ENCODE measurements around the gene GRAMD1B. TPM values are rescaled to one million over a fixed set of nuclear protein-coding genes. Genes with fewer than 3 reads are reported as not detected.

GRAMD1B gene
- total RNA-seq, 3 donors from 2014 or later, result 20.2 to 24.4 (median 23.7) TPM

- no peak for ATAC-seq
Observed at GRCh38 chr11:123548774-123549173, 118.7 kb downstream of the GRAMD1B start.

GRCh38 chr11:123549926-123550917 lies 120.2 kb downstream of the GRAMD1B start:
- DNase-seq (no peak), ATAC-seq (peak; percentile 46 to 78)
- Mint-ChIP-seq H3K4me1 (ENCODE audit: low read depth) (peaks cover 5% of the 10 kb centered on the region), H3K27me3 (ENCODE audit: low read depth) (no peaks in the 10 kb centered on the region), H3K4me3 (no peak overlapping the region), H3K36me3 (ENCODE audit: insufficient read depth) (no peaks in the 10 kb centered on the region), H3K9me3 (no peaks in the 10 kb centered on the region)

More at GRCh38 chr11:123548774-123549173, 118.7 kb downstream of the GRAMD1B start:
- H3K4me1 Mint-ChIP-seq (ENCODE audit: low read depth), result peaks cover 5% of the 10 kb centered on the region
- no peaks in the 10 kb centered on the region for H3K9me3 Mint-ChIP-seq
- no peaks in the 10 kb centered on the region for H3K27me3 Mint-ChIP-seq (ENCODE audit: low read depth)
- H3K36me3 Mint-ChIP-seq (ENCODE audit: insufficient read depth), result no peaks in the 10 kb centered on the region
- no peak for DNase-seq
- no peak overlapping the region for H3K4me3 Mint-ChIP-seq

DNA sequence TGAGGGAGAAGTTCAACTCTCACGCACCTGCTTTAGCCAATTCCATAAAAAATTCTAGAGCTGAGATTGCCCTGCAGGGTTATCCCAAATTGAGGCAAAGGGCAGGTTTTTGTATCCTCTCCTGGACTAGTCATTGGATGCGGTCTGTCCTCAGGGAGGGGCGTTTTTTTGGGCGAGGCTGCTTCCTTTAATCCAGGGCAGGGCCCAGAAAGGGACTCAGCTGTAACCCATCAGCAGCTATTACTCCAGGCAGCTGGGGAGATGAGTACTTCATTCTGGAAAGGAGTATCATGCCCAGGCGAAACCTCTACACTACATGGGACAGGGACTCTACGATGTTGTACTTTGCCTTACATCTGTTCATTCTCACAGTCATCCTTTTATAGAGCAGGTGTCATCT lies 121.0 kb downstream of the GRAMD1B start:
- Mint-ChIP-seq H3K4me3 (no peak overlapping the region), H3K36me3 (ENCODE audit: insufficient read depth) (no peaks in the 10 kb centered on the region), H3K4me1 (ENCODE audit: low read depth) (peaks cover 5% of the 10 kb centered on the region), H3K9me3 (no peaks in the 10 kb centered on the region), H3K27me3 (ENCODE audit: low read depth) (no peaks in the 10 kb centered on the region)
- ATAC-seq (no peak), DNase-seq (no peak)

- ATAC-seq (no peak), DNase-seq (no peak)
- Mint-ChIP-seq H3K9me3 (no peaks in the 10 kb centered on the region), H3K4me3 (no peak overlapping the region), H3K4me1 (ENCODE audit: low read depth) (peaks cover 8% of the 10 kb centered on the region), H3K36me3 (ENCODE audit: insufficient read depth) (no peaks in the 10 kb centered on the region), H3K27me3 (ENCODE audit: low read depth) (peaks cover 2% of the 10 kb centered on the region)
Observed at GRCh38 chr11:123556633-123557032, 126.6 kb downstream of the GRAMD1B start.

DNA sequence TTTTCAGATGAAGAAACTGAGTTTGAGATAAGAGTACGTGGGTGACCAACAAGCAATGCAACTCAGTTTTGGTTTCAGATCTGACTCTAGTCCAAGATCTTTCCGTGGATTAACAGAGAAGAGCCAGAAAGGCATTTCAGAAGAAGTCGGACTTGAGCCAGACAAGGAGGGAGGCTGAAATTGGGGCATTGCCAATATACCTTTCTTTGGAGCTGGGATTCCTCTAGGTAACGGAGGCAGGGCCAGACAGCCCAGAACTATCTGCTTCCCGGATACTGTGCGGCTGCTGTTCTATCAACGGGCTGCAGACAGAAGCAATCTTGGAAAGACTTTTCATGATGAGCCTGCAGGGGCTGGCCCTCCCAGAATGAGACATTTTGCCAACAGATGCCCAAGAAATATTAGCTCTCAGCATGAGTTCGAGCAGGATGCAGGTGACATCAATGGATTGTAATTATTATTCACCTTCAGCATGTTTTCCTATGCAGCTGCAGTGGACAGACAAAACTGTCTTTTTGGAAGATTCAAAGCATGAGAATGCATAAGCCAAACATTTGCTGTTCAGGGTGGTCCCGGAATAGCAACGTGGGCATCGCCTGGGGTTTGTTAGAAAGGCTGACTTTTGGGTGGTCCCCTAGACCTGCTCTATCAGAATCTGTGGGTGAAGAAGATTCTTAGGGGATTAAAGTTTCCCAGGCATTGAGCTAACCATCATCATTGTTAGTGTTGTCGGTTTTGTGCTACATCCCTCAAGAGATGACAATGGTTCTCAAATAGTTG lies 128.7 kb downstream of the GRAMD1B start:
- H3K9me3 Mint-ChIP-seq, result no peaks in the 10 kb centered on the region
- H3K27me3 Mint-ChIP-seq (ENCODE audit: low read depth), result peaks cover 2% of the 10 kb centered on the region
- peaks cover 8% of the 10 kb centered on the region for H3K4me1 Mint-ChIP-seq (ENCODE audit: low read depth)
- no peaks in the 10 kb centered on the region for H3K36me3 Mint-ChIP-seq (ENCODE audit: insufficient read depth)
- no peak for ATAC-seq
- no peak overlapping the region for H3K4me3 Mint-ChIP-seq
- no peak for DNase-seq

DNA sequence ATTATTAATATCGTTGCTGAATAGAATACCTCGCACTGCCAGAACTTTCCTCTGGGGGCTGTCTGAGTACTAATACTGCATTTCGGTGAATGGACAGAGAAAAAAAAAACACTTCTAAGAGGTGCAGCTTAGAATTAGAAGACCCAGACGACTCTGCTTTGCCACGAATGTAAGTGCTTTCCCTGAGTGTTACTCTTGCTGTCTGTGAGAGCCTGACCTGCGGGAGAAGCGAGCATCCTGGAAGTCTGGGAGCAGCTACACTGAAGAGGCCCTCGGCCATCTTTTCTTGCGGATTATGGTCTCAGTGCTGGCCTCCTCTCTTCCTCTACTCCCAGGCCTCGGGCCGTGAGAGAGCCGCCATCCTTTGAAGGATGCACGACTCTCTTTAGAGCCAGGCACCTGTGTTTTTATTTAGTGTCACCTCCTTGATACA lies 129.5 kb downstream of the GRAMD1B start:
- Mint-ChIP-seq H3K36me3 (ENCODE audit: insufficient read depth) (no peaks in the 10 kb centered on the region), H3K4me3 (peak overlapping the region; percentile 78), H3K4me1 (ENCODE audit: low read depth) (peaks cover 8% of the 10 kb centered on the region), H3K27me3 (ENCODE audit: low read depth) (peaks cover 2% of the 10 kb centered on the region), H3K9me3 (no peaks in the 10 kb centered on the region)
- DNase-seq, result no peak
- ATAC-seq, result no peak

- peak; percentile 89 to 94 for ATAC-seq
- Mint-ChIP-seq H3K36me3 (ENCODE audit: insufficient read depth) (no peaks in the 10 kb centered on the region), H3K4me1 (ENCODE audit: low read depth) (peaks cover 8% of the 10 kb centered on the region), H3K9me3 (no peaks in the 10 kb centered on the region), H3K27me3 (ENCODE audit: low read depth) (peaks cover 2% of the 10 kb centered on the region), H3K4me3 (peak overlapping the region; percentile 78)
- DNase-seq, result no peak
Observed at GRCh38 chr11:123560006-123560405, 129.9 kb downstream of the GRAMD1B start.

DNA sequence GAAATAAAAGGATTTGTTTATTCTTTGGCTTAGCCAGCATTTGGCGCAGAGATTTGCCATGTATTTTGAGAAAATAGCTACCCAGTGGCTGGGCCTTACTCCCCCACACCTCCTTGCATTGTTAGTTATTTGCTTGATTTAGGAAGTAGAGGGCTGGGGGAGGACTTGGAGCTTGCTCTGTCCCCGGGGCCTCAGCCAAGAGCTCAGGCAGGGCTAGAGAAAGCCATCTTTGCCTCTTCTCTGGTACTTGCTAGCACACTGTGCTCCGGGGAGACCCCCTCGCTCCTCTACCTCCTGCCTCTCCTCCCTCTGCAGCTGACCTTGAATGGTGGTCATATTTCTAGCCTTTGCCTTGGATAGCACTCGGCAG lies 131.3 kb downstream of the GRAMD1B start:
- ATAC-seq (no peak), DNase-seq (no peak)
- peaks cover 8% of the 10 kb centered on the region for H3K4me1 Mint-ChIP-seq (ENCODE audit: low read depth)
- no peaks in the 10 kb centered on the region for H3K9me3 Mint-ChIP-seq
- no peaks in the 10 kb centered on the region for H3K36me3 Mint-ChIP-seq (ENCODE audit: insufficient read depth)
- H3K4me3 Mint-ChIP-seq, result no peak overlapping the region
- peaks cover 2% of the 10 kb centered on the region for H3K27me3 Mint-ChIP-seq (ENCODE audit: low read depth)

GRCh38 chr11:123562158-123562557 lies 132.1 kb downstream of the GRAMD1B start:
- no peak overlapping the region for H3K4me3 Mint-ChIP-seq
- no peak for DNase-seq
- ATAC-seq, result no peak
- H3K4me1 Mint-ChIP-seq (ENCODE audit: low read depth), result peaks cover 8% of the 10 kb centered on the region
- peaks cover 2% of the 10 kb centered on the region for H3K27me3 Mint-ChIP-seq (ENCODE audit: low read depth)
- no peaks in the 10 kb centered on the region for H3K36me3 Mint-ChIP-seq (ENCODE audit: insufficient read depth)
- no peaks in the 10 kb centered on the region for H3K9me3 Mint-ChIP-seq

DNA sequence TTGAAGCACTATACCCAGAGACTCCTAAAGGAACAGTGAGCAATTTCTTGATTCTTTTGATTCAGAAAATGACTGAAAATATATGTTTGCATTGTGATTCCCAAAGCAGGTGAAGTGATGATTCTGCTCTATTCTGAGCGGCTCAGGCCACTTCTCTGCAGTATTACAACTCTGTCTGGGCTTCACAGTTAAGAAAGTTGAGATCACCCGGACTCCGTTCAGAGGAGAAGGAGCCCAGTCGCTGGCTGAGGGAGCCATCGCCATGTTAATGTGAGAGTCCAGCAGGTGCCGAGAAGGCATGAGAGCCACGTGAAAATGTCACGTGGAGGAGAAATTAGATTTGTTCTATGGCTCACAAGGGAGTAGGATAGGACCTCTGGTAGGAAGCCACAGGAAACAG lies 132.8 kb downstream of the GRAMD1B start:
- ATAC-seq (no peak), DNase-seq (no peak)
- peaks cover 8% of the 10 kb centered on the region for H3K4me1 Mint-ChIP-seq (ENCODE audit: low read depth)
- no peaks in the 10 kb centered on the region for H3K36me3 Mint-ChIP-seq (ENCODE audit: insufficient read depth)
- no peaks in the 10 kb centered on the region for H3K9me3 Mint-ChIP-seq
- no peak overlapping the region for H3K4me3 Mint-ChIP-seq
- H3K27me3 Mint-ChIP-seq (ENCODE audit: low read depth), result peaks cover 2% of the 10 kb centered on the region

- ATAC-seq, result no peak
- H3K4me1 Mint-ChIP-seq (ENCODE audit: low read depth), result peaks cover 8% of the 10 kb centered on the region
- H3K4me3 Mint-ChIP-seq, result no peak overlapping the region
- no peaks in the 10 kb centered on the region for H3K36me3 Mint-ChIP-seq (ENCODE audit: insufficient read depth)
- no peak for DNase-seq
- H3K9me3 Mint-ChIP-seq, result no peaks in the 10 kb centered on the region
- H3K27me3 Mint-ChIP-seq (ENCODE audit: low read depth), result peaks cover 2% of the 10 kb centered on the region
Observed at GRCh38 chr11:123564221-123564620, 134.2 kb downstream of the GRAMD1B start.

- Mint-ChIP-seq H3K9me3 (no peaks in the 10 kb centered on the region), H3K4me1 (ENCODE audit: low read depth) (no peaks in the 10 kb centered on the region), H3K36me3 (ENCODE audit: insufficient read depth) (no peaks in the 10 kb centered on the region), H3K27me3 (ENCODE audit: low read depth) (no peaks in the 10 kb centered on the region), H3K4me3 (no peak overlapping the region)
- DNase-seq (no peak), ATAC-seq (no peak)
Observed at GRCh38 chr11:123566852-123567251, 136.8 kb downstream of the GRAMD1B start.

DNA sequence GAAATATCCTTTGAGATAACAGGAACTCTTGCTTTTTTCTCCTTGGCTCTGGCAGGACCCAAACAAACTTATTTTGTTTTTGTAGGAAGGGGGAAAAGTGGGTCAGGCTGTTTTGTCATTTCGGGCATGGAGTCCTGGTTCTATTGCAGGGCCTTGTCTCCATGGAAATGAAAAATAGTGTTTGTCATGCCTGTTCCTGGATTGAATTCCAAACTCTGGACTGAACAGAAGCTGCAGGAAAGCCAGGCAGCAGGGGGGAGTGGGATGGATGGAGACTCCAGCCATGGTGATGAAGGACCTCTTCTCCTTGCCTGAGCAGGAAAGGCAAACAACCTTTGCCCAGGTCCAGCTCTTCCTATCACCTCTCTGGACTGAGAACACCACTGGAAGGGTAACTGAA lies 137.4 kb downstream of the GRAMD1B start:
- Mint-ChIP-seq H3K9me3 (no peaks in the 10 kb centered on the region), H3K36me3 (ENCODE audit: insufficient read depth) (no peaks in the 10 kb centered on the region), H3K27me3 (ENCODE audit: low read depth) (no peaks in the 10 kb centered on the region), H3K4me3 (no peak overlapping the region), H3K4me1 (ENCODE audit: low read depth) (no peaks in the 10 kb centered on the region)
- ATAC-seq, result no peak
- no peak for DNase-seq

DNA sequence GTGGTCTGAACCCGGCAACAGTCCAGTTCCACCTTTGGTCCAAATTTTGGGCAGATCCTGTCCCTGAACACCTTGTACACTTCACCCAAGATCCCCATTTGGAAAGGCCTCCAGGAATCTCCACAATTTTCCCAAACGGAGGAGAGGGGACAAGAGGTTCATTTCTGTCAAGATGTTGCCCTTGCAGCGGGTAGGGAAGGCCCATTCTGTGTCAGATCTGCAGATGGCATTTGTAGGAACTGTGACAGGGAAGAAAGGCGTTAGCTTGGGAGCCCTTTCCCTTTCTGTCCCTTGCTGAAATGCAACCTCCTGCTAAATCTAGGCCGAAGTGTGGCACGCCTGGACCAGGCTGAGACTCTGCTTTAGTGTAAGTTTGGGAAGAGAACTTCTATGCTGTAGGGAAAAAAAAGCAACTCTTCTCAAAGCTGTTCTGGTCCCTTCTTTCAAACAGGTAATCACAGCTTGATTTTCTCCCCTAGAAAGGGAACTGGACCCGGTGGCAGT lies 138.3 kb downstream of the GRAMD1B start:
- H3K4me3 Mint-ChIP-seq, result no peak overlapping the region
- no peak for DNase-seq
- H3K9me3 Mint-ChIP-seq, result no peaks in the 10 kb centered on the region
- no peaks in the 10 kb centered on the region for H3K36me3 Mint-ChIP-seq (ENCODE audit: insufficient read depth)
- ATAC-seq, result no peak
- H3K4me1 Mint-ChIP-seq (ENCODE audit: low read depth), result no peaks in the 10 kb centered on the region
- no peaks in the 10 kb centered on the region for H3K27me3 Mint-ChIP-seq (ENCODE audit: low read depth)

Data from activated T-cell treated with anti-CD3 and anti-CD28 coated beads, Interleukin-2, amount 50 U/mL, for 4 hours (primary cell).